Measurements from ENCODE around the gene ACTR1A. TPM values are rescaled to one million over a fixed set of nuclear protein-coding genes. Genes with fewer than 3 reads are reported as not detected.

The ACTR1A gene
- total and polyA plus RNA-seq, 9 of the 15 experiments (the other 6 are each of a cell fraction or from before 2014, with no cell fraction given) = 36.3 to 77.2 (median 49.6) TPM

GRCh38 chr10:102537948-102538347 is 35.4 kb upstream of the ACTR1A start (continued):
- TF ChIP-seq ZC3H4 (CRISPR knock-in tag; IDR thresholded peaks at IDR 0.05; ENCODE audit: borderline replicate concordance) (no peak), TEAD2 (tag; IDR thresholded peaks at IDR 0.05) (no peak), HMG20B (CRISPR knock-in tag; IDR thresholded peaks at IDR 0.05) (no peak), COPS2 (conservative IDR thresholded peaks at IDR 0.05) (no peak), REST (IDR thresholded peaks at IDR 0.05; ENCODE audit: borderline replicate concordance) (no peak), REST (CRISPR knock-in tag; IDR thresholded peaks at IDR 0.05; ENCODE audit: low read depth) (no peak)
